Aorta (tissue), 5 donors: Measurements from ENCODE around the gene WDR75. TPM values are rescaled to one million over a fixed set of nuclear protein-coding genes. Genes with fewer than 3 reads are reported as not detected.

Experiments
- ATAC-seq: fragments of 200-7000 bp; cut with Tn5 transposase; one replicate; pipeline ENCODE4 v1.9.1; 2022; ENCODE audit warnings: moderate library complexity; ENCODE audit not compliant: low FRiP score
- DNase-seq, 2 donors: peaks; one replicate each; pipeline ENCODE4 v3.0.0-alpha.2; 2020
- H3K27ac ChIP-seq, 2 donors: one replicate each; pipeline ENCODE4 v1.5.1; 2013; ENCODE audit warnings: low read length in 2 of 2, mild to moderate bottlenecking in 2 of 2, moderate library complexity in 2 of 2, control low read depth in 1 of 2, inconsistent platforms in 1 of 2, low read depth in 1 of 2
- H3K27me3 ChIP-seq, 2 donors: one replicate each; pipeline ENCODE4 v1.6.1; 2013; ENCODE audit warnings: control low read depth in 1 of 2, low read length in 1 of 2, mild to moderate bottlenecking in 1 of 2, moderate library complexity in 1 of 2; ENCODE audit not compliant: insufficient read depth in 2 of 2, control insufficient read depth in 1 of 2
- H3K36me3 ChIP-seq, 2 donors: one replicate each; pipeline ENCODE4 v1.6.1; 2013; ENCODE audit warnings: control low read depth in 1 of 2, low read length in 1 of 2, mild to moderate bottlenecking in 1 of 2; ENCODE audit not compliant: insufficient read depth in 2 of 2, control insufficient read depth in 1 of 2
- H3K4me1 ChIP-seq, 2 donors: one replicate each; pipeline ENCODE4 v1.6.1; 2013; ENCODE audit warnings: low read length in 2 of 2, control low read depth in 1 of 2, mild to moderate bottlenecking in 1 of 2, moderate library complexity in 1 of 2; ENCODE audit not compliant: insufficient read depth in 2 of 2, control insufficient read depth in 1 of 2
- H3K4me3 ChIP-seq, 2 donors: one replicate each; pipeline ENCODE4 v1.5.1; 2013; ENCODE audit warnings: low read length in 2 of 2, control low read depth in 1 of 2, mild to moderate bottlenecking in 1 of 2
- H3K9me3 ChIP-seq: one replicate; pipeline ENCODE4 v1.6.1; 2013; ENCODE audit warnings: mild to moderate bottlenecking, low read length; ENCODE audit not compliant: control insufficient read depth
- WGBS, 2 donors: extraction: QIAGEN DNeasy Blood & Tissue Kit; methylation state at CpG; one replicate each; pipeline ENCODE4 v1.1.7; 2013; 5-methylcytosine and 5-hydroxymethylcytosine counted together
- intact Hi-C, 2 donors: fragments of 100-400 bp; cut with DNase I; formaldehyde crosslinking; loops; one replicate each; pipeline versions ENCODE4 v1.14.2 to v1.15.0; 2022
- polyA plus RNA-seq, 2 donors: library from polyadenylated mRNA; stranded (reverse); fragments of 200-250 nt; gene quantifications; one replicate each; pipeline ENCODE4 v1.2.3, GENCODE V29; 2013
- total RNA-seq, 2 donors: library from RNA; stranded (reverse); fragmentation: NEBNext Ultra II Directional; extraction: Animal tissue kit (Norgen Biotek cat#: 25700); gene quantifications; one replicate each; pipeline ENCODE4 v1.2.1, GENCODE V29; 2021
- donor health status: healthy with polysubstance abuse.
- donor health status: Bipolar disorder and iron deficiency.
- donor health status: DM: no; HTN: no; CAD: no.
- donor health status: DM: no; HTN: no; CAD: no.
- donor health status: DM: yes; HTN: yes; CAD: no.

The WDR75 gene
- total and polyA plus RNA-seq, 4 donors, result 10.6 to 28.9 (median 23.0) TPM

- Histone ChIP-seq H3K4me3 (no peak overlapping the region), H3K27ac (no peak overlapping the region), H3K36me3 (no peaks in the 10 kb centered on the region), H3K4me1 (peaks cover 2% of the 10 kb centered on the region in 2 donors), H3K27me3 (no peaks in the 10 kb centered on the region), H3K9me3 (no peaks in the 10 kb centered on the region)
- DNase-seq (no peak), ATAC-seq (no peak)
- intact Hi-C loops, result no loop called here
- 88 to 94% methylated on average over 2 of the region's 2 CpGs for WGBS, 2 donors
Observed at GRCh38 chr2:189511210-189511959, 70.1 kb downstream of the WDR75 start.

- Histone ChIP-seq H3K4me1 (peaks cover 2% of the 10 kb centered on the region in 2 donors), H3K9me3 (no peaks in the 10 kb centered on the region), H3K36me3 (no peaks in the 10 kb centered on the region), H3K4me3 (no peak overlapping the region), H3K27me3 (no peaks in the 10 kb centered on the region), H3K27ac (no peak overlapping the region)
- DNase-seq (no peak), ATAC-seq (no peak)
- intact Hi-C loops, result no loop called here
Observed at GRCh38 chr2:189511960-189512319, 70.7 kb downstream of the WDR75 start.

GRCh38 chr2:189512879-189513278, 71.6 kb downstream of the WDR75 start:
- intact Hi-C loops, result no loop called here
- DNase-seq (no peak), ATAC-seq (no peak)
- WGBS, 2 donors, result 52 to 66% methylated on average over 3 of the region's 3 CpGs
- Histone ChIP-seq H3K4me3 (no peak overlapping the region), H3K27ac (no peak overlapping the region), H3K36me3 (no peaks in the 10 kb centered on the region), H3K27me3 (no peaks in the 10 kb centered on the region), H3K4me1 (peaks cover 2% of the 10 kb centered on the region in 2 donors), H3K9me3 (no peaks in the 10 kb centered on the region)

- peak; percentile 45 for ATAC-seq
- no peak overlapping the region for H3K27ac ChIP-seq
- WGBS, 2 donors, result 92 to 96% methylated on average over 3 of the region's 3 CpGs
Observed at GRCh38 chr2:189514104-189514503, 72.8 kb downstream of the WDR75 start.

GRCh38 chr2:189515264-189515663, 74.0 kb downstream of the WDR75 start:
- peak; percentile 75 for ATAC-seq
- intact Hi-C loops, result no loop called here
- Histone ChIP-seq H3K27me3 (no peaks in the 10 kb centered on the region), H3K9me3 (no peaks in the 10 kb centered on the region), H3K4me3 (no peak overlapping the region), H3K36me3 (no peaks in the 10 kb centered on the region), H3K4me1 (peaks cover 2% of the 10 kb centered on the region in 2 donors), H3K27ac (no peak overlapping the region)
- DNase-seq, result no peak
- WGBS, 2 donors, result 1 to 3% methylated on average over 1 of the region's 1 CpG

More at GRCh38 chr2:189514104-189514503, 72.8 kb downstream of the WDR75 start:
- intact Hi-C loops, result no loop called here
- Histone ChIP-seq H3K4me3 (no peak overlapping the region), H3K4me1 (peaks cover 2% of the 10 kb centered on the region in 2 donors), H3K27me3 (no peaks in the 10 kb centered on the region), H3K9me3 (no peaks in the 10 kb centered on the region), H3K36me3 (no peaks in the 10 kb centered on the region)
- no peak for DNase-seq

GRCh38 chr2:189516546-189516945, 75.3 kb downstream of the WDR75 start:
- ATAC-seq (no peak), DNase-seq (no peak)
- Histone ChIP-seq H3K27me3 (no peaks in the 10 kb centered on the region), H3K36me3 (no peaks in the 10 kb centered on the region), H3K9me3 (no peaks in the 10 kb centered on the region), H3K4me3 (no peak overlapping the region), H3K27ac (no peak overlapping the region), H3K4me1 (peaks cover 2% of the 10 kb centered on the region in 2 donors)
- intact Hi-C loops, result no loop called here
- 23 to 30% methylated on average over 3 of the region's 3 CpGs for WGBS, 2 donors

- no peak for DNase-seq
- ATAC-seq, result no peak
- Histone ChIP-seq H3K36me3 (no peaks in the 10 kb centered on the region), H3K4me3 (no peak overlapping the region), H3K27me3 (no peaks in the 10 kb centered on the region), H3K9me3 (no peaks in the 10 kb centered on the region), H3K27ac (no peak overlapping the region), H3K4me1 (peaks cover 4 to 6% of the 10 kb centered on the region in 2 donors)
- intact Hi-C loops, result no loop called here
- 79 to 81% methylated on average over 6 of the region's 6 CpGs for WGBS, 2 donors
Observed at GRCh38 chr2:189517847-189518535, 76.7 kb downstream of the WDR75 start.

GRCh38 chr2:189519631-189520387, 78.5 kb downstream of the WDR75 start:
- DNase-seq (no peak), ATAC-seq (no peak)
- Histone ChIP-seq H3K36me3 (no peaks in the 10 kb centered on the region), H3K4me3 (no peak overlapping the region), H3K4me1 (peaks cover 4 to 5% of the 10 kb centered on the region in 2 donors), H3K9me3 (no peaks in the 10 kb centered on the region), H3K27me3 (no peaks in the 10 kb centered on the region), H3K27ac (no peak overlapping the region)
- intact Hi-C loops, result no loop called here
- 84 to 86% methylated on average over 6 of the region's 6 CpGs for WGBS, 2 donors
